ENCODE data around the gene FXYD1. TPM values are rescaled to one million over a fixed set of nuclear protein-coding genes. Genes with fewer than 3 reads are reported as not detected.

FXYD1 gene
- total RNA-seq, 1 donor from 2014 or later, result 0.52 TPM

GRCh38 chr19:35119091-35119490 is 19.5 kb upstream of the FXYD1 start:
- no peaks in the 10 kb centered on the region for H3K79me2 ChIP-seq (ENCODE audit: insufficient read depth, low read length)
- H4K20me1 ChIP-seq (ENCODE audit: insufficient read depth, low read length), result no peaks in the 10 kb centered on the region
- no peak for TF ChIP-seq EZH2 (IDR thresholded peaks at IDR 0.05; ENCODE audit: insufficient read depth, low read length)
- TF ChIP-seq, protein P1, sequence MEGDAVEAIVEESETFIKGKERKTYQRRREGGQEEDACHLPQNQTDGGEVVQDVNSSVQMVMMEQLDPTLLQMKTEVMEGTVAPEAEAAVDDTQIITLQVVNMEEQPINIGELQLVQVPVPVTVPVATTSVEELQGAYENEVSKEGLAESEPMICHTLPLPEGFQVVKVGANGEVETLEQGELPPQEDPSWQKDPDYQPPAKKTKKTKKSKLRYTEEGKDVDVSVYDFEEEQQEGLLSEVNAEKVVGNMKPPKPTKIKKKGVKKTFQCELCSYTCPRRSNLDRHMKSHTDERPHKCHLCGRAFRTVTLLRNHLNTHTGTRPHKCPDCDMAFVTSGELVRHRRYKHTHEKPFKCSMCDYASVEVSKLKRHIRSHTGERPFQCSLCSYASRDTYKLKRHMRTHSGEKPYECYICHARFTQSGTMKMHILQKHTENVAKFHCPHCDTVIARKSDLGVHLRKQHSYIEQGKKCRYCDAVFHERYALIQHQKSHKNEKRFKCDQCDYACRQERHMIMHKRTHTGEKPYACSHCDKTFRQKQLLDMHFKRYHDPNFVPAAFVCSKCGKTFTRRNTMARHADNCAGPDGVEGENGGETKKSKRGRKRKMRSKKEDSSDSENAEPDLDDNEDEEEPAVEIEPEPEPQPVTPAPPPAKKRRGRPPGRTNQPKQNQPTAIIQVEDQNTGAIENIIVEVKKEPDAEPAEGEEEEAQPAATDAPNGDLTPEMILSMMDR (IDR thresholded peaks at IDR 0.05; ENCODE audit: insufficient read depth, low read depth, low read length), result no peak
- no peak overlapping the region for H3K27ac ChIP-seq (ENCODE audit: low read depth, low read length)
- H3K4me3 ChIP-seq (ENCODE audit: insufficient read depth, low read depth, low read length), result no peak overlapping the region
- no peaks in the 10 kb centered on the region for H3K36me3 ChIP-seq (ENCODE audit: insufficient read depth, low read length)
- peaks cover 36% of the 10 kb centered on the region for H3K27me3 Mint-ChIP-seq (ENCODE audit: low read depth, unreplicated experiment)
- no peak overlapping the region for H2AFZ ChIP-seq (ENCODE audit: low read depth, low read length)
- FAIRE-seq, result no peak
- H3K9ac ChIP-seq (ENCODE audit: low read length), result no peak overlapping the region
- H3K9me3 ChIP-seq (ENCODE audit: insufficient read depth, low read depth, low read length), result no peaks in the 10 kb centered on the region
- no peak overlapping the region for H3K4me2 ChIP-seq (ENCODE audit: low read length)
- H3K4me1 Mint-ChIP-seq (ENCODE audit: low read depth, unreplicated experiment), result peaks cover 1% of the 10 kb centered on the region
- H3K4me1 ChIP-seq (ENCODE audit: insufficient read depth, low read length), result peaks cover 8% of the 10 kb centered on the region
- H3K9me3 Mint-ChIP-seq (ENCODE audit: unreplicated experiment), result peaks cover 3% of the 10 kb centered on the region
- H3K27ac Mint-ChIP-seq (ENCODE audit: unreplicated experiment), result no peak overlapping the region
- H3K27me3 ChIP-seq (ENCODE audit: insufficient read depth, low read length), result no peaks in the 10 kb centered on the region
- no peak overlapping the region for H3K4me3 Mint-ChIP-seq (ENCODE audit: unreplicated experiment)
- H3K36me3 Mint-ChIP-seq (ENCODE audit: low read depth, unreplicated experiment), result no peaks in the 10 kb centered on the region
- DNase-seq (ENCODE audit: low read depth), result no peak

DNA sequence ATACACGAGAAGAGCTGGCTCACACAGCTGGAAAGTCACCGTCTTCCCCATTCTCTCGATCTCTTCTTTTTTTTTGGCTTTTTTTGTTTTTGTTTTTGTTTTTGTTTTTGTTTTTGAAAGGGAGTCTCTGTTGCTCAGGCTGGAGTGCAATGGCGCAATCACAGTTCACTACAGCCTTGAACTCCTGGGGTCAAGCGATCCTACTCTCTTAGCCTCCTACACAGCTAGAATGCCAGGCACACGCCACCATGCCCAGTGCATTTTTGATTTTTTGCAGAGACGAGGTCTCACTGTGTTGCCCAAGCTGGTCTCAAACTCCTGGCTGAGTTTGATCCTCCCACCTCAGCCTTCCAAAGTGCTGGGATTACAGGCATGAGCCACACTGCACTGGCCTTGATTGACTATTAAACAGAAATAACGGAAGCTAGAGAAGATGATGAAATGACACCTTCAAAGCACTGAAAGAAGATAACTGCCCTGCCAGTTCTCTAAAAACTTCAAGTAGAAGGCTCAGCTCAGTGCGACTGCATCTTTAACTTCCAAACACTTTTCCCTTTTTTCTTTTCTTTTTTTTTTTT is 19.0 kb upstream of the FXYD1 start:
- no peak overlapping the region for H3K4me3 Mint-ChIP-seq (ENCODE audit: unreplicated experiment)
- H3K27ac ChIP-seq (ENCODE audit: low read depth, low read length), result no peak overlapping the region
- TF ChIP-seq, protein P1 (IDR thresholded peaks at IDR 0.05; ENCODE audit: insufficient read depth, low read depth, low read length), result no peak
- TF ChIP-seq EZH2 (IDR thresholded peaks at IDR 0.05; ENCODE audit: insufficient read depth, low read length), result no peak
- peaks cover 12% of the 10 kb centered on the region for H3K4me1 ChIP-seq (ENCODE audit: insufficient read depth, low read length)
- FAIRE-seq (no peak), DNase-seq (ENCODE audit: low read depth) (no peak)
- no peaks in the 10 kb centered on the region for H3K36me3 Mint-ChIP-seq (ENCODE audit: low read depth, unreplicated experiment)
- H3K9ac ChIP-seq (ENCODE audit: low read length), result no peak overlapping the region
- no peaks in the 10 kb centered on the region for H4K20me1 ChIP-seq (ENCODE audit: insufficient read depth, low read length)
- H3K4me1 Mint-ChIP-seq (ENCODE audit: low read depth, unreplicated experiment), result peaks cover 1% of the 10 kb centered on the region
- no peaks in the 10 kb centered on the region for H3K79me2 ChIP-seq (ENCODE audit: insufficient read depth, low read length)
- no peaks in the 10 kb centered on the region for H3K36me3 ChIP-seq (ENCODE audit: insufficient read depth, low read length)
- H3K27me3 ChIP-seq (ENCODE audit: insufficient read depth, low read length), result no peaks in the 10 kb centered on the region
- H3K4me3 ChIP-seq (ENCODE audit: insufficient read depth, low read depth, low read length), result no peak overlapping the region
- H3K4me2 ChIP-seq (ENCODE audit: low read length), result no peak overlapping the region
- H2AFZ ChIP-seq (ENCODE audit: low read depth, low read length), result no peak overlapping the region
- H3K9me3 ChIP-seq (ENCODE audit: insufficient read depth, low read depth, low read length), result no peaks in the 10 kb centered on the region
- no peak overlapping the region for H3K27ac Mint-ChIP-seq (ENCODE audit: unreplicated experiment)
- H3K9me3 Mint-ChIP-seq (ENCODE audit: unreplicated experiment), result peaks cover 4% of the 10 kb centered on the region
- H3K27me3 Mint-ChIP-seq (ENCODE audit: low read depth, unreplicated experiment), result peaks cover 36% of the 10 kb centered on the region

DNA sequence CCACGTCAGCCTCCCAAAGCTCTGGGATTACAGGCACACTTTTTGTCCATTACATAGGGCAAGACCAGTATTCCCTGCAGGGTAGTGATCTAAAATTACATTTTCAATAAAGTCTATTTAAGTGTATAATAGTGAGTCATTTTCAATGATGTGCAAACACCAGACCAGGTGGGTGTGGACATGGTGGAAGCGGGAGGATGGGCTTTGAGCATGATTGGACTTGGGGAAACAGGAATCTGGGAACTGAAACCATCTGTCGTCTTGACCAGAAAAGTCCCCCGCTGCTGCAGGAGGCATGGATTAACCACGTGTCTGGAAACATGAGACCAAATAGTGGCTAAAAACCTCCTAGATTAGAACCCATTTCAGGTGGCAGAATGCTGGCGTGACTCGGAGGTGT is 18.1 kb upstream of the FXYD1 start:
- Mint-ChIP-seq H3K36me3 (ENCODE audit: low read depth, unreplicated experiment) (no peaks in the 10 kb centered on the region), H3K27me3 (ENCODE audit: low read depth, unreplicated experiment) (peaks cover 35% of the 10 kb centered on the region), H3K9me3 (ENCODE audit: unreplicated experiment) (peaks cover 4% of the 10 kb centered on the region), H3K4me3 (ENCODE audit: unreplicated experiment) (no peak overlapping the region), H3K27ac (ENCODE audit: unreplicated experiment) (no peak overlapping the region), H3K4me1 (ENCODE audit: low read depth, unreplicated experiment) (peaks cover 1% of the 10 kb centered on the region)
- Histone ChIP-seq H3K9me3 (ENCODE audit: insufficient read depth, low read depth, low read length) (no peaks in the 10 kb centered on the region), H3K27me3 (ENCODE audit: insufficient read depth, low read length) (no peaks in the 10 kb centered on the region), H3K9ac (ENCODE audit: low read length) (no peak overlapping the region), H4K20me1 (ENCODE audit: insufficient read depth, low read length) (no peaks in the 10 kb centered on the region), H3K4me3 (ENCODE audit: insufficient read depth, low read depth, low read length) (no peak overlapping the region), H2AFZ (ENCODE audit: low read depth, low read length) (no peak overlapping the region), H3K4me2 (ENCODE audit: low read length) (peak overlapping the region; percentile 11), H3K27ac (ENCODE audit: low read depth, low read length) (no peak overlapping the region), H3K36me3 (ENCODE audit: insufficient read depth, low read length) (no peaks in the 10 kb centered on the region), H3K79me2 (ENCODE audit: insufficient read depth, low read length) (no peaks in the 10 kb centered on the region), H3K4me1 (ENCODE audit: insufficient read depth, low read length) (peaks cover 15% of the 10 kb centered on the region)
- DNase-seq (ENCODE audit: low read depth), result peak; percentile 44
- FAIRE-seq, result no peak
- TF ChIP-seq EZH2 (IDR thresholded peaks at IDR 0.05; ENCODE audit: insufficient read depth, low read length), result no peak
- TF ChIP-seq, protein P1 (IDR thresholded peaks at IDR 0.05; ENCODE audit: insufficient read depth, low read depth, low read length), result no peak
